ENCODE measurements around the gene NR2F1-AS1.

- TF ChIP-seq CTCF (conservative IDR thresholded peaks at IDR 0.05; ENCODE audit: low read depth, low read length) (no peak), EZH2phosphoT487 (IDR thresholded peaks at IDR 0.05; ENCODE audit: borderline replicate concordance, low read length) (no peak), EZH2 (IDR thresholded peaks at IDR 0.05; ENCODE audit: low read length, unreplicated experiment) (no peak)
These were observed 177.7 kb downstream of the NR2F1-AS1 start for GRCh38 chr5:93403141-93403928.

Data from PC-3 (cell line).